H1 (cell line): ENCODE results near the gene BEST1. TPM values are rescaled to one million over a fixed set of nuclear protein-coding genes. Genes with fewer than 3 reads are reported as not detected.

ENCODE experiments used
- ATF2 ChIP-seq: IDR thresholded peaks from 2 replicates; pipeline ENCODE4 v1.6.1; 2012; ENCODE audit warnings: low read length, inconsistent platforms
- CBX8 ChIP-seq: fragments of 300-800, 300-1000 bp; sonication (generic); IDR thresholded peaks from 2 replicates; pipeline ENCODE4 v1.7.1; 2016; ENCODE audit warnings: low read depth, low read length, borderline replicate concordance
- CHD7 ChIP-seq: fragments of 300-600 bp; sonication (generic); IDR thresholded peaks from 2 replicates; pipeline ENCODE4 v1.7.1; 2012; ENCODE audit warnings: low read length, moderate library complexity, mild to moderate bottlenecking, inconsistent platforms; ENCODE audit not compliant: insufficient replicate concordance
- FOSL1 ChIP-seq: IDR thresholded peaks from 2 replicates; pipeline ENCODE4 v1.6.1; 2011; ENCODE audit warnings: mild to moderate bottlenecking, low read depth, low read length, moderate library complexity; ENCODE audit not compliant: insufficient read depth
- KDM4A ChIP-seq: IDR thresholded peaks from one replicate; pipeline ENCODE4 v1.7.1; 2012; ENCODE audit warnings: low read depth, mild to moderate bottlenecking, moderate library complexity, low read length, inconsistent platforms; ENCODE audit not compliant: severe bottlenecking
- PHF8 ChIP-seq: fragments of 200-600 bp; sonication (generic); conservative IDR thresholded peaks from 2 replicates; pipeline ENCODE4 v1.7.1; 2012; ENCODE audit warnings: low read depth, mild to moderate bottlenecking, inconsistent platforms, low read length, moderate library complexity
- POLR2AphosphoS5 ChIP-seq: IDR thresholded peaks from 2 replicates; pipeline ENCODE4 v1.6.1; 2011; ENCODE audit warnings: low read depth, low read length
- ZNF274 ChIP-seq: IDR thresholded peaks from 2 replicates; pipeline ENCODE4 v1.7.0; 2012; ENCODE audit warnings: low read length, borderline replicate concordance; ENCODE audit errors: extremely low read depth
- polyA plus RNA-seq, 7 experiments: library from polyadenylated mRNA; depleted of rRNA in 3 of 7; stranded (reverse) in 5 of 7; unstranded in 2 of 7; fragments of >200 nt in 5 of 7; fragments of 200-250 nt in 2 of 7; gene quantifications; 1 replicate in 5 of 7; 2 replicates in 1 of 7; 4 replicates in 1 of 7; pipeline versions ENCODE4 v1.2.1 to v1.2.3, GENCODE V29; 2011 to 2013; ENCODE audit warnings: missing spikeins in 2 of 7, mixed read lengths in 2 of 7
- total RNA-seq: library from RNA; stranded (reverse); fragmentation: NEBNext Ultra II Directional; extraction: Animal tissue kit (Norgen Biotek cat#: 25700); gene quantifications from 2 replicates; pipeline ENCODE4 v1.2.1, GENCODE V29; 2021

The BEST1 gene
- total and polyA plus RNA-seq, 2 of the 8 experiments (the other 6 are each of a cell fraction or from before 2014, with no cell fraction given) = 0.22 to 0.62 TPM

GRCh38 chr11:61917334-61918109 is 32.6 kb upstream of the BEST1 start, which contains the start of gene RAB3IL1 (continued):
- TF ChIP-seq CHD7 (no peak), FOSL1 (no peak), ZNF274 (no peak), POLR2AphosphoS5 (no peak), CBX8 (no peak), ATF2 (no peak), PHF8 (peak; percentile 18; the same call in 1 of the 2 replicates), KDM4A (peak; percentile 83)
